ENCODE measurements around the gene DHH. TPM values are rescaled to one million over a fixed set of nuclear protein-coding genes. Genes with fewer than 3 reads are reported as not detected.

DHH gene
- total and polyA plus RNA-seq, 9 of the 15 experiments (the other 6 are each of a cell fraction or from before 2014, with no cell fraction given): 0.07 to 2.6 (median 0.54) TPM

DNA sequence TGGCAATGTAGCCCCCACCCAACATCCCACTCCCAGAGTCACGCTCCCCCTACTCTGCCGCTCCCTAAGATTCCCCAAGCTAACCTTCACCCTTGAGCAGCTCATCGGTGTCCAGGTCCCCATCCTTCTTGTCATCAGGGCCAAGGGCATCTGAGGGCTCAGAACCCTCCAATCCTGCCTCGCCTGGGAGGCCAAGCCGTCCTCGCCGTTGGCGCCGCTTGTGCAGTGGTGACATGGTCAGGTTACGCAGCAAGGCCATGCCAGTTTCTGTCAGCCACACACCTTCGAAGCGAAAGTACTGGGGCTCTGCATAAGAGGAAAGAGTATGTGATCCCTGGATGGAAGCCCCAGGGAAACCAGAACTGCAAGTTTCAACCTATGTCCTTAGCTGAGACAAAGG lies 49.9 kb downstream of the DHH start (continued):
- TF ChIP-seq ZNF639 (CRISPR knock-in tag; conservative IDR thresholded peaks at IDR 0.05 in 1 of 2, IDR thresholded peaks at IDR 0.05 in 1 of 2) (no peak), RCOR1 (IDR thresholded peaks at IDR 0.05; ENCODE audit: borderline replicate concordance in 1 of 2, low read depth in 2 of 2, low read length in 2 of 2) (no peak), CHD1 (IDR thresholded peaks at IDR 0.05; ENCODE audit: low read length) (no peak), SMAD1 (IDR thresholded peaks at IDR 0.05; ENCODE audit: low read depth, low read length, partially characterized antibody) (no peak), ZBTB1 (CRISPR knock-in tag; IDR thresholded peaks at IDR 0.05; ENCODE audit: borderline replicate concordance, low read depth) (no peak)

- in situ Hi-C loops (cut with MboI): no loop called here
- CTCF ChIA-PET (ENCODE audit: low intra/inter-chr PET ratio): interaction anchor here (0.6 to 0.7 kb wide), 2 partner anchors 27 to 47 kb away, joined by 3 read pairs; no protein-coding TSS in a partner anchor
- Histone ChIP-seq H3K27me3 (ENCODE audit: control insufficient read depth in 2 of 2, insufficient read depth in 2 of 2, low read length in 2 of 2) (no peaks in the 10 kb centered on the region), H3K4me3 (no peak overlapping the region), H3K9me1 (ENCODE audit: control insufficient read depth, insufficient read depth, low read length) (no peaks in the 10 kb centered on the region), H2AFZ (ENCODE audit: low read depth, low read length) (no peak overlapping the region), H3K79me2 (ENCODE audit: control insufficient read depth, insufficient read depth, low read length) (no peaks in the 10 kb centered on the region), H4K20me1 (replicated peaks; ENCODE audit: control insufficient read depth, insufficient read depth, low read length) (peaks cover 4% of the 10 kb centered on the region; the same call in 1 of the 2 replicates), H3K27ac (ENCODE audit: extremely low read depth, low read depth, low read length) (no peak overlapping the region), H3K36me3 (ENCODE audit: control insufficient read depth, insufficient read depth, low read length) (peaks cover 99% of the 10 kb centered on the region), H3K9ac (ENCODE audit: insufficient read depth in 1 of 2, low read depth in 2 of 2, low read length in 2 of 2) (0 out of 4 replicates have a peak overlapping the region, but pooled peaks of 1 of the 2 experiments have one; percentile 29), H3K9me3 (replicated peaks; ENCODE audit: control insufficient read depth, insufficient read depth, low read depth, low read length) (no peaks in the 10 kb centered on the region), H3K4me1 (replicated peaks in 1 of 2; ENCODE audit: control insufficient read depth in 2 of 2, insufficient read depth in 2 of 2, low read length in 2 of 2) (no peaks in the 10 kb centered on the region), H3K4me2 (ENCODE audit: insufficient read depth, low read length) (no peak overlapping the region)
- peak; percentile 75 to 86 (median 80) for DNase-seq (ENCODE audit: extremely low read depth in 1 of 4, low spot score in 3 of 4)
- BruUV-seq (replicated peaks): TSS peak; percentile 25
- POLR2A ChIA-PET: interaction anchor here (0.6 to 3.4 kb wide), 13 partner anchors 9 to 87 kb away, joined by 3 to 13 read pairs (median 4); partner anchors contain the start of genes RHEBL1 and TUBA1B
- peak; percentile 93 for FAIRE-seq
- 55% methylated on average over 11 of the region's 11 CpGs for WGBS (ENCODE audit: insufficient coverage, low coverage, missing lambda C conversion rate)
- peak; percentile 95 for ATAC-seq
- intact Hi-C loops (cut with micrococcal nuclease): no loop called here
- TF ChIP-seq KLF16 (IDR thresholded peaks at IDR 0.05) (no peak), ZBTB33 (CRISPR knock-in tag; IDR thresholded peaks at IDR 0.05) (peak; percentile 98), XRCC5 (IDR thresholded peaks at IDR 0.05; ENCODE audit: low read depth, low read length) (peak; percentile 86), LCOR (CRISPR knock-in tag; IDR thresholded peaks at IDR 0.05) (no peak), ZNF24 (IDR thresholded peaks at IDR 0.05) (no peak), RCOR1 (IDR thresholded peaks at IDR 0.05; ENCODE audit: borderline replicate concordance in 1 of 2, low read depth in 2 of 2, low read length in 2 of 2) (peak in 1 of 2 experiments; percentile 55; a peak in 1 of 4 replicates), MAFF (IDR thresholded peaks at IDR 0.05; ENCODE audit: low read length) (no peak), RBM39 (optimal IDR thresholded peaks at IDR 0.05; ENCODE audit: low read depth, low read length) (no peak), ELF4 (CRISPR knock-in tag; IDR thresholded peaks at IDR 0.05) (0 out of 2 replicates have a peak, but pooled peaks have one; percentile 26), ETV5 (CRISPR knock-in tag; IDR thresholded peaks at IDR 0.05; ENCODE audit: low read depth) (peak; percentile 72; the same call in 1 of the 2 replicates)
- TF ChIP-seq, protein P1, sequence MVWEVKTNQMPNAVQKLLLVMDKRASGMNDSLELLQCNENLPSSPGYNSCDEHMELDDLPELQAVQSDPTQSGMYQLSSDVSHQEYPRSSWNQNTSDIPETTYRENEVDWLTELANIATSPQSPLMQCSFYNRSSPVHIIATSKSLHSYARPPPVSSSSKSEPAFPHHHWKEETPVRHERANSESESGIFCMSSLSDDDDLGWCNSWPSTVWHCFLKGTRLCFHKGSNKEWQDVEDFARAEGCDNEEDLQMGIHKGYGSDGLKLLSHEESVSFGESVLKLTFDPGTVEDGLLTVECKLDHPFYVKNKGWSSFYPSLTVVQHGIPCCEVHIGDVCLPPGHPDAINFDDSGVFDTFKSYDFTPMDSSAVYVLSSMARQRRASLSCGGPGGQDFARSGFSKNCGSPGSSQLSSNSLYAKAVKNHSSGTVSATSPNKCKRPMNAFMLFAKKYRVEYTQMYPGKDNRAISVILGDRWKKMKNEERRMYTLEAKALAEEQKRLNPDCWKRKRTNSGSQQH (CRISPR knock-in tag; IDR thresholded peaks at IDR 0.05): 0 out of 2 replicates have a peak, but pooled peaks have one; percentile 8
These were observed 50.7 kb downstream of the DHH start for GRCh38 chr12:49043856-49044258.
